H9 (cell line): Measurements from ENCODE around the gene CD209. TPM values are rescaled to one million over a fixed set of nuclear protein-coding genes. Genes with fewer than 3 reads are reported as not detected.

Experiments used
- DNase-seq: peaks from one replicate; pipeline ENCODE4 v3.0.0-alpha.2; 2017
- H2AFZ ChIP-seq: one replicate; pipeline ENCODE4 v1.6.1; 2013; ENCODE audit warnings: mild to moderate bottlenecking, low read length, control low read depth, moderate library complexity
- H2AK5ac ChIP-seq: 2 replicates; pipeline ENCODE4 v1.6.1; 2013; ENCODE audit warnings: low read length, control low read depth, mixed read lengths; ENCODE audit not compliant: insufficient read length
- H2BK120ac ChIP-seq: one replicate; pipeline ENCODE4 v1.6.1; 2013; ENCODE audit warnings: low read depth, mild to moderate bottlenecking, low read length, control low read depth, inconsistent platforms; ENCODE audit not compliant: poor library complexity, severe bottlenecking
- H2BK12ac ChIP-seq: 2 replicates; pipeline ENCODE4 v1.6.1; 2013; ENCODE audit warnings: low read length, control low read depth, mixed read lengths, low read depth; ENCODE audit not compliant: insufficient read length
- H2BK15ac ChIP-seq: 2 replicates; pipeline ENCODE4 v1.6.1; 2013; ENCODE audit warnings: low read depth, low read length, control low read depth
- H2BK20ac ChIP-seq: one replicate; pipeline ENCODE4 v1.6.1; 2013; ENCODE audit warnings: low read depth, mild to moderate bottlenecking, low read length, control low read depth, inconsistent platforms; ENCODE audit not compliant: poor library complexity, severe bottlenecking
- H2BK5ac ChIP-seq: 2 replicates; pipeline ENCODE4 v1.6.1; 2013; ENCODE audit warnings: low read length, control low read depth, mixed read lengths; ENCODE audit not compliant: insufficient read length
- H3K14ac ChIP-seq: 2 replicates; pipeline ENCODE4 v1.6.1; 2013; ENCODE audit warnings: low read length, control low read depth; ENCODE audit not compliant: insufficient read depth
- H3K18ac ChIP-seq: 2 replicates; pipeline ENCODE4 v1.6.1; 2013; ENCODE audit warnings: low read depth, mild to moderate bottlenecking, mixed read lengths, low read length, control low read depth; ENCODE audit not compliant: insufficient read length
- H3K23ac ChIP-seq: 2 replicates; pipeline ENCODE4 v1.6.1; 2013; ENCODE audit warnings: low read length, control low read depth, mixed read lengths, low read depth; ENCODE audit not compliant: insufficient read length
- H3K23me2 ChIP-seq: 2 replicates; pipeline ENCODE4 v1.6.1; 2013; ENCODE audit warnings: low read depth, mild to moderate bottlenecking, mixed read lengths, low read length, control low read depth; ENCODE audit not compliant: insufficient read length, poor library complexity, severe bottlenecking
- H3K27ac ChIP-seq: 2 replicates; pipeline ENCODE4 v1.5.1; 2013; ENCODE audit warnings: low read length, control low read depth, mixed read lengths, low read depth; ENCODE audit not compliant: insufficient read length
- H3K27me3 ChIP-seq: 2 replicates; pipeline ENCODE4 v1.6.1; 2013; ENCODE audit warnings: low read length, control low read depth, inconsistent platforms; ENCODE audit not compliant: insufficient read depth
- H3K4ac ChIP-seq: 2 replicates; pipeline ENCODE4 v1.6.1; 2013; ENCODE audit warnings: low read depth, mild to moderate bottlenecking, control low read depth, inconsistent platforms, low read length, moderate library complexity
- H3K4me1 ChIP-seq: 2 replicates; pipeline ENCODE4 v1.6.1; 2013; ENCODE audit warnings: low read length, control low read depth, inconsistent platforms; ENCODE audit not compliant: insufficient read depth
- H3K4me2 ChIP-seq: 2 replicates; pipeline ENCODE4 v1.6.1; 2013; ENCODE audit warnings: low read length, control low read depth, mixed read lengths; ENCODE audit not compliant: insufficient read length, insufficient read depth
- H3K56ac ChIP-seq: 2 replicates; pipeline ENCODE4 v1.6.1; 2013; ENCODE audit warnings: low read depth, mild to moderate bottlenecking, mixed read lengths, low read length, control low read depth; ENCODE audit not compliant: insufficient read length
- H3K79me1 ChIP-seq: 2 replicates; pipeline ENCODE4 v1.6.1; 2013; ENCODE audit warnings: low read depth, mild to moderate bottlenecking, moderate library complexity, low read length, control low read depth, inconsistent platforms; ENCODE audit not compliant: insufficient read depth, poor library complexity, severe bottlenecking
- H3K79me2 ChIP-seq: 2 replicates; pipeline ENCODE4 v1.6.1; 2013; ENCODE audit warnings: low read length, control low read depth, inconsistent platforms; ENCODE audit not compliant: insufficient read depth
- H3K9ac ChIP-seq: 2 replicates; pipeline ENCODE4 v1.6.1; 2013; ENCODE audit warnings: low read length, control low read depth, mixed read lengths; ENCODE audit not compliant: insufficient read length; ENCODE audit errors: extremely low read depth
- H3K9me3 ChIP-seq: one replicate; pipeline ENCODE4 v1.6.1; 2013; ENCODE audit warnings: low read depth, low read length, inconsistent platforms; ENCODE audit not compliant: control insufficient read depth
- H3T11ph ChIP-seq: one replicate; pipeline ENCODE4 v1.6.1; 2013; ENCODE audit warnings: mild to moderate bottlenecking, low read length, control low read depth, inconsistent platforms
- H4K20me1 ChIP-seq: one replicate; pipeline ENCODE4 v1.6.1; 2013; ENCODE audit not compliant: control insufficient read depth, insufficient read length, insufficient read depth
- H4K5ac ChIP-seq: 2 replicates; pipeline ENCODE4 v1.6.1; 2013; ENCODE audit warnings: low read depth, mild to moderate bottlenecking, mixed read lengths, low read length, control low read depth; ENCODE audit not compliant: insufficient read length
- H4K8ac ChIP-seq: replicated peaks from 2 replicates; pipeline ENCODE4 v1.6.1; 2013; ENCODE audit warnings: low read length, control low read depth, mixed read lengths, low read depth; ENCODE audit not compliant: insufficient read length
- H4K91ac ChIP-seq: 2 replicates; pipeline ENCODE4 v1.6.1; 2013; ENCODE audit warnings: low read depth, mild to moderate bottlenecking, moderate library complexity, mixed read lengths, low read length, control low read depth; ENCODE audit not compliant: insufficient read length
- H3K27ac Mint-ChIP-seq, 3 experiments: 2 replicates in 2 of 3; 3 replicates in 1 of 3; pipeline ENCODE4 v1.8.0; 2020 to 2021; ENCODE audit warnings: mixed read lengths in 3 of 3, mild to moderate bottlenecking in 1 of 3, moderate library complexity in 1 of 3
- H3K27me3 Mint-ChIP-seq: 2 replicates; pipeline ENCODE4 v1.8.0; 2021; ENCODE audit warnings: low read depth, mild to moderate bottlenecking, moderate library complexity, mixed read lengths
- H3K36me3 Mint-ChIP-seq, 3 experiments: 2 replicates in 2 of 3; 3 replicates in 1 of 3; pipeline ENCODE4 v1.8.0; 2020 to 2021; ENCODE audit warnings: low read depth in 3 of 3, mixed read lengths in 3 of 3; ENCODE audit not compliant: insufficient read depth in 1 of 3
- H3K4me1 Mint-ChIP-seq, 2 experiments: 2 replicates each; pipeline ENCODE4 v1.8.0; 2020; ENCODE audit warnings: mixed read lengths in 2 of 2
- H3K4me3 Mint-ChIP-seq, 2 experiments: 2 replicates in 1 of 2; 3 replicates in 1 of 2; pipeline ENCODE4 v1.8.0; 2020 to 2021; ENCODE audit warnings: mild to moderate bottlenecking in 2 of 2, mixed read lengths in 2 of 2, moderate library complexity in 1 of 2
- H3K9me3 Mint-ChIP-seq, 2 experiments: 2 replicates in 1 of 2; 3 replicates in 1 of 2; pipeline ENCODE4 v1.8.0; 2020; ENCODE audit warnings: mild to moderate bottlenecking in 2 of 2, mixed read lengths in 2 of 2, moderate library complexity in 1 of 2
- total RNA-seq: library from RNA; stranded (reverse); gene quantifications from 2 replicates; pipeline ENCODE4 v1.2.1, GENCODE V29; 2021
- TF ChIP-seq, protein P1 (sequence below): fragments of 200-600 bp; sonication (generic); conservative IDR thresholded peaks from 3 replicates; pipeline ENCODE4 v1.8.0; 2021; ENCODE audit warnings: antibody characterized with exemption, mild to moderate bottlenecking

Gene CD209
- total RNA-seq, 1 experiment from 2014 or later, result not detected

GRCh38 chr19:7691497-7691896 lies 55.8 kb downstream of the CD209 start:
- no peak overlapping the region for H4K8ac ChIP-seq
- H2BK12ac ChIP-seq, result no peak overlapping the region
- H2AK5ac ChIP-seq, result no peak overlapping the region
- no peaks in the 10 kb centered on the region for H3K23me2 ChIP-seq
- no peak overlapping the region for H2BK120ac ChIP-seq
- no peaks in the 10 kb centered on the region for H3K4me1 ChIP-seq
- H3K79me1 ChIP-seq, result no peaks in the 10 kb centered on the region
- no peak overlapping the region for H3K14ac ChIP-seq
- TF ChIP-seq, protein P1, sequence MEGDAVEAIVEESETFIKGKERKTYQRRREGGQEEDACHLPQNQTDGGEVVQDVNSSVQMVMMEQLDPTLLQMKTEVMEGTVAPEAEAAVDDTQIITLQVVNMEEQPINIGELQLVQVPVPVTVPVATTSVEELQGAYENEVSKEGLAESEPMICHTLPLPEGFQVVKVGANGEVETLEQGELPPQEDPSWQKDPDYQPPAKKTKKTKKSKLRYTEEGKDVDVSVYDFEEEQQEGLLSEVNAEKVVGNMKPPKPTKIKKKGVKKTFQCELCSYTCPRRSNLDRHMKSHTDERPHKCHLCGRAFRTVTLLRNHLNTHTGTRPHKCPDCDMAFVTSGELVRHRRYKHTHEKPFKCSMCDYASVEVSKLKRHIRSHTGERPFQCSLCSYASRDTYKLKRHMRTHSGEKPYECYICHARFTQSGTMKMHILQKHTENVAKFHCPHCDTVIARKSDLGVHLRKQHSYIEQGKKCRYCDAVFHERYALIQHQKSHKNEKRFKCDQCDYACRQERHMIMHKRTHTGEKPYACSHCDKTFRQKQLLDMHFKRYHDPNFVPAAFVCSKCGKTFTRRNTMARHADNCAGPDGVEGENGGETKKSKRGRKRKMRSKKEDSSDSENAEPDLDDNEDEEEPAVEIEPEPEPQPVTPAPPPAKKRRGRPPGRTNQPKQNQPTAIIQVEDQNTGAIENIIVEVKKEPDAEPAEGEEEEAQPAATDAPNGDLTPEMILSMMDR, result no peak
- H2BK5ac ChIP-seq, result no peak overlapping the region
- Mint-ChIP-seq H3K27me3 (peaks cover 19% of the 10 kb centered on the region), H3K9me3 (no peaks in the 10 kb centered on the region), H3K36me3 (no peaks in the 10 kb centered on the region), H3K4me1 (peaks cover 0 to under 1% of the 10 kb centered on the region in 2 experiments; a peak in 1 of 4 replicates), H3K4me3 (no peak overlapping the region), H3K27ac (no peak overlapping the region)
- H2BK20ac ChIP-seq, result no peak overlapping the region
- no peak overlapping the region for H3K23ac ChIP-seq
- no peak overlapping the region for H3K18ac ChIP-seq
- no peak overlapping the region for H3K9ac ChIP-seq
- H3K9me3 ChIP-seq, result no peaks in the 10 kb centered on the region
- no peak overlapping the region for H3K4ac ChIP-seq
- H4K91ac ChIP-seq, result no peak overlapping the region
- no peaks in the 10 kb centered on the region for H3K27me3 ChIP-seq
- H2AFZ ChIP-seq, result no peak overlapping the region
- H2BK15ac ChIP-seq, result no peak overlapping the region
- H4K20me1 ChIP-seq, result peaks cover 2% of the 10 kb centered on the region
- no peak overlapping the region for H3K27ac ChIP-seq
- H3K79me2 ChIP-seq, result no peaks in the 10 kb centered on the region
- no peak overlapping the region for H3T11ph ChIP-seq
- H3K56ac ChIP-seq, result no peak overlapping the region
- no peak for DNase-seq
- no peak overlapping the region for H4K5ac ChIP-seq
- H3K4me2 ChIP-seq, result no peak overlapping the region
